ENCODE results near the gene SLC38A10.

GRCh38 chr17:81334391-81334901 is 39.3 kb upstream of the SLC38A10 start:
- TF ChIP-seq CTCF (IDR thresholded peaks at IDR 0.05; ENCODE audit: low read length) = no peak
- TF ChIP-seq EZH2 (IDR thresholded peaks at IDR 0.05; ENCODE audit: borderline replicate concordance, low read length) = no peak

Data from OCI-LY1 (cell line).